Measurements from ENCODE around the gene ZNF598.

The ZNF598 gene

GRCh38 chr16:1976216-1976520, 33.5 kb downstream of the ZNF598 start:
- no peak for DNase-seq
- Mint-ChIP-seq H3K4me1 (peaks cover 20% of the 10 kb centered on the region), H3K4me3 (no peak overlapping the region), H3K27ac (no peak overlapping the region), H3K27me3 (peaks cover 9% of the 10 kb centered on the region), H3K9me3 (no peaks in the 10 kb centered on the region), H3K36me3 (ENCODE audit: low read depth) (peaks cover 29% of the 10 kb centered on the region)
- no peak for ATAC-seq

GRCh38 chr16:1975432-1976215, 34.0 kb downstream of the ZNF598 start:
- Mint-ChIP-seq H3K27me3 (peaks cover 4% of the 10 kb centered on the region), H3K4me1 (peaks cover 23% of the 10 kb centered on the region), H3K36me3 (ENCODE audit: low read depth) (peaks cover 29% of the 10 kb centered on the region), H3K27ac (no peak overlapping the region), H3K9me3 (no peaks in the 10 kb centered on the region), H3K4me3 (no peak overlapping the region)
- no peak for ATAC-seq
- no peak for DNase-seq

GRCh38 chr16:1974157-1975070, 35.2 kb downstream of the ZNF598 start:
- Mint-ChIP-seq H3K4me1 (peaks cover 23% of the 10 kb centered on the region), H3K4me3 (peak overlapping the region; percentile 14), H3K27me3 (no peaks in the 10 kb centered on the region), H3K9me3 (no peaks in the 10 kb centered on the region), H3K27ac (no peak overlapping the region), H3K36me3 (ENCODE audit: low read depth) (peaks cover 29% of the 10 kb centered on the region)
- no peak for DNase-seq
- ATAC-seq: no peak

GRCh38 chr16:1973461-1974156, 36.0 kb downstream of the ZNF598 start:
- no peak for ATAC-seq
- no peaks in the 10 kb centered on the region for H3K27me3 Mint-ChIP-seq
- H3K4me1 Mint-ChIP-seq: peaks cover 23% of the 10 kb centered on the region
- peak overlapping the region; percentile 99 for H3K4me3 Mint-ChIP-seq
- H3K9me3 Mint-ChIP-seq: no peaks in the 10 kb centered on the region
- H3K36me3 Mint-ChIP-seq (ENCODE audit: low read depth): peaks cover 29% of the 10 kb centered on the region
- no peak overlapping the region for H3K27ac Mint-ChIP-seq
- no peak for DNase-seq

GRCh38 chr16:1972490-1972877, 37.1 kb downstream of the ZNF598 start:
- Mint-ChIP-seq H3K27me3 (no peaks in the 10 kb centered on the region), H3K27ac (peak overlapping the region; percentile 26), H3K36me3 (ENCODE audit: low read depth) (peaks cover 26% of the 10 kb centered on the region), H3K4me3 (peak overlapping the region; percentile 99), H3K9me3 (no peaks in the 10 kb centered on the region), H3K4me1 (peaks cover 23% of the 10 kb centered on the region)
- ATAC-seq: no peak
- DNase-seq: no peak

- Mint-ChIP-seq H3K27me3 (no peaks in the 10 kb centered on the region), H3K9me3 (no peaks in the 10 kb centered on the region), H3K4me3 (peak within 1 kb of the TSS; percentile 99), H3K27ac (peak within 1 kb of the TSS; percentile 99), H3K36me3 (ENCODE audit: low read depth) (peaks cover 24% of the 10 kb centered on the region), H3K4me1 (peaks cover 23% of the 10 kb centered on the region)
- DNase-seq: peak; percentile 98
- peak; percentile 94 for ATAC-seq
Observed at GRCh38 chr16:1971796-1972489, 37.7 kb downstream of the ZNF598 start, which contains the start of gene TBL3. TBL3 (plus strand) TSS chr16:1972053; CDS start chr16:1972165, 112 bp downstream.

GRCh38 chr16:1968146-1968953, 41.3 kb downstream of the ZNF598 start:
- Mint-ChIP-seq H3K27me3 (no peaks in the 10 kb centered on the region), H3K9me3 (no peaks in the 10 kb centered on the region), H3K4me3 (no peak overlapping the region), H3K4me1 (peaks cover 37% of the 10 kb centered on the region), H3K27ac (no peak overlapping the region), H3K36me3 (ENCODE audit: low read depth) (peaks cover 28% of the 10 kb centered on the region)
- ATAC-seq: no peak
- DNase-seq: no peak

- Mint-ChIP-seq H3K4me3 (peak within 1 kb of the TSS; percentile 100), H3K4me1 (peaks cover 35% of the 10 kb centered on the region), H3K36me3 (ENCODE audit: low read depth) (peaks cover 38% of the 10 kb centered on the region), H3K9me3 (no peaks in the 10 kb centered on the region), H3K27me3 (no peaks in the 10 kb centered on the region), H3K27ac (peak within 1 kb of the TSS; percentile 100)
- DNase-seq (no peak), ATAC-seq (no peak)
Observed at GRCh38 chr16:1966460-1966859, 43.2 kb downstream of the ZNF598 start, which contains the start of gene RNF151. RNF151 (plus strand) TSS chr16:1966856; CDS start chr16:1966882, 26 bp downstream.

GRCh38 chr16:1965396-1966001, 44.1 kb downstream of the ZNF598 start:
- DNase-seq (no peak), ATAC-seq (no peak)
- H3K9me3 Mint-ChIP-seq: no peaks in the 10 kb centered on the region
- H3K4me1 Mint-ChIP-seq: peaks cover 37% of the 10 kb centered on the region
- peak overlapping the region; percentile 100 for H3K4me3 Mint-ChIP-seq
- H3K36me3 Mint-ChIP-seq (ENCODE audit: low read depth): peaks cover 46% of the 10 kb centered on the region
- H3K27me3 Mint-ChIP-seq: no peaks in the 10 kb centered on the region
- H3K27ac Mint-ChIP-seq: peak overlapping the region; percentile 100

- peak; percentile 99 for DNase-seq
- Mint-ChIP-seq H3K27ac (peak within 1 kb of the TSS; percentile 100), H3K4me3 (peak within 1 kb of the TSS; percentile 100), H3K9me3 (no peaks in the 10 kb centered on the region), H3K4me1 (peaks cover 42% of the 10 kb centered on the region), H3K27me3 (no peaks in the 10 kb centered on the region), H3K36me3 (ENCODE audit: low read depth) (peaks cover 52% of the 10 kb centered on the region)
- peak; percentile 78 for ATAC-seq
Observed at GRCh38 chr16:1964506-1965395, 44.9 kb downstream of the ZNF598 start, which contains the start of gene RPS2. RPS2 (minus strand) TSS chr16:1964826; CDS start chr16:1964625, 201 bp downstream.

GRCh38 chr16:1963806-1964505, 45.7 kb downstream of the ZNF598 start:
- Mint-ChIP-seq H3K27ac (peak overlapping the region; percentile 100), H3K27me3 (no peaks in the 10 kb centered on the region), H3K4me1 (peaks cover 45% of the 10 kb centered on the region), H3K4me3 (peak overlapping the region; percentile 100), H3K36me3 (ENCODE audit: low read depth) (peaks cover 52% of the 10 kb centered on the region), H3K9me3 (no peaks in the 10 kb centered on the region)
- ATAC-seq (no peak), DNase-seq (no peak)

All from activated naive CD8-positive, alpha-beta T cell treated with anti-CD3 and anti-CD28 coated beads, Interleukin-2, amount 50 U/mL, for 24 hours (primary cell).